Mesenchymal stem cell (in vitro differentiated cells and primary cell): ENCODE results near the gene NLGN1.

Source experiments
- DNase-seq: peaks from one replicate; pipeline ENCODE4 v3.0.0-alpha.2; 2013
- H2AFZ ChIP-seq: one replicate; pipeline ENCODE4 v1.6.1; 2013; ENCODE audit warnings: low read depth, mild to moderate bottlenecking, control low read depth, inconsistent platforms, low read length, moderate library complexity
- H2AK5ac ChIP-seq: 2 replicates; pipeline ENCODE4 v1.6.1; 2013; ENCODE audit warnings: low read length, moderate library complexity, mild to moderate bottlenecking, inconsistent platforms; ENCODE audit not compliant: severe bottlenecking
- H2BK120ac ChIP-seq: one replicate; pipeline ENCODE4 v1.6.1; 2013; ENCODE audit warnings: low read depth, mild to moderate bottlenecking, inconsistent platforms, low read length, moderate library complexity
- H2BK12ac ChIP-seq, 2 experiments: one replicate each; pipeline ENCODE4 v1.6.1; 2013; ENCODE audit warnings: inconsistent platforms in 2 of 2, low read length in 2 of 2, mild to moderate bottlenecking in 2 of 2, moderate library complexity in 2 of 2, control low read depth in 1 of 2
- H2BK15ac ChIP-seq: one replicate; pipeline ENCODE4 v1.6.1; 2013; ENCODE audit warnings: mild to moderate bottlenecking, low read depth, inconsistent platforms; ENCODE audit not compliant: poor library complexity, severe bottlenecking
- H2BK5ac ChIP-seq: 2 replicates; pipeline ENCODE4 v1.6.1; 2013; ENCODE audit warnings: low read depth, mild to moderate bottlenecking, low read length, control low read depth, inconsistent platforms; ENCODE audit not compliant: poor library complexity, severe bottlenecking
- H3K14ac ChIP-seq, 2 experiments: one replicate each; pipeline ENCODE4 v1.6.1; 2013; ENCODE audit warnings: inconsistent platforms in 2 of 2, low read length in 2 of 2, control low read depth in 1 of 2, mild to moderate bottlenecking in 1 of 2, moderate library complexity in 1 of 2
- H3K18ac ChIP-seq, 2 experiments: one replicate each; pipeline ENCODE4 v1.6.1; 2013; ENCODE audit warnings: inconsistent platforms in 2 of 2, low read length in 2 of 2, control low read depth in 1 of 2, low read depth in 1 of 2, mild to moderate bottlenecking in 1 of 2
- H3K23ac ChIP-seq, 2 experiments: one replicate each; pipeline ENCODE4 v1.6.1; 2013; ENCODE audit warnings: inconsistent platforms in 2 of 2, low read length in 2 of 2, mild to moderate bottlenecking in 2 of 2, moderate library complexity in 2 of 2, control low read depth in 1 of 2
- H3K27ac ChIP-seq: 2 replicates; pipeline ENCODE4 v1.5.1; 2013; ENCODE audit warnings: mild to moderate bottlenecking, moderate library complexity, low read length, control low read depth, inconsistent platforms; ENCODE audit not compliant: poor library complexity, severe bottlenecking
- H3K27me3 ChIP-seq, 2 experiments: 2 replicates each; pipeline versions ENCODE4 v1.6.1 to v1.7.0; 2013; ENCODE audit warnings: low read length in 2 of 2, mild to moderate bottlenecking in 2 of 2, moderate library complexity in 2 of 2, control low read depth in 1 of 2, inconsistent platforms in 1 of 2; ENCODE audit not compliant: control insufficient read depth in 1 of 2, insufficient read depth in 1 of 2
- H3K36me3 ChIP-seq, 2 experiments: 2 replicates each; pipeline versions ENCODE4 v1.6.1 to v1.7.0; 2013; ENCODE audit warnings: low read length in 2 of 2, control low read depth in 1 of 2, inconsistent platforms in 1 of 2, low read depth in 1 of 2, mild to moderate bottlenecking in 1 of 2; ENCODE audit not compliant: insufficient read depth in 2 of 2, control insufficient read depth in 1 of 2
- H3K4ac ChIP-seq, 2 experiments: one replicate each; pipeline ENCODE4 v1.6.1; 2013; ENCODE audit warnings: inconsistent platforms in 2 of 2, low read length in 2 of 2, mild to moderate bottlenecking in 2 of 2, moderate library complexity in 2 of 2, control low read depth in 1 of 2, low read depth in 1 of 2
- H3K4me1 ChIP-seq: 2 replicates; pipeline ENCODE4 v1.6.1; 2013; ENCODE audit warnings: low read depth, low read length, control low read depth; ENCODE audit not compliant: control insufficient read depth, insufficient read depth
- H3K4me2 ChIP-seq: 2 replicates; pipeline ENCODE4 v1.6.1; 2013; ENCODE audit warnings: low read length, mild to moderate bottlenecking, inconsistent platforms; ENCODE audit not compliant: poor library complexity, severe bottlenecking
- H3K4me3 ChIP-seq, 2 experiments: 2 replicates each; pipeline versions ENCODE4 v1.5.1 to v1.7.0; 2013; ENCODE audit warnings: low read length in 2 of 2, mild to moderate bottlenecking in 2 of 2, control low read depth in 1 of 2, low read depth in 1 of 2; ENCODE audit not compliant: insufficient read depth in 1 of 2
- H3K79me1 ChIP-seq: replicated peaks from 2 replicates; pipeline ENCODE4 v1.6.1; 2013; ENCODE audit warnings: mild to moderate bottlenecking, control low read depth, low read length, inconsistent platforms; ENCODE audit not compliant: poor library complexity, severe bottlenecking
- H3K9ac ChIP-seq: 2 replicates; pipeline ENCODE4 v1.7.0; 2013; ENCODE audit warnings: mild to moderate bottlenecking, low read length, moderate library complexity
- H3K9me3 ChIP-seq: 2 replicates; pipeline ENCODE4 v1.7.0; 2013; ENCODE audit warnings: mild to moderate bottlenecking, low read length; ENCODE audit not compliant: control insufficient read depth
- H4K8ac ChIP-seq: one replicate; pipeline ENCODE4 v1.6.1; 2013; ENCODE audit warnings: inconsistent platforms, mild to moderate bottlenecking, low read length, moderate library complexity
- H4K91ac ChIP-seq: one replicate; pipeline ENCODE4 v1.6.1; 2013; ENCODE audit warnings: mild to moderate bottlenecking, low read length, inconsistent platforms
- WGBS: methylation state at CpG from one replicate; pipeline ENCODE4 v1.1.7; 2013; ENCODE audit warnings: mixed read lengths; 5-methylcytosine and 5-hydroxymethylcytosine counted together

Gene NLGN1

GRCh38 chr3:173618148-173618547 is 220.6 kb downstream of the NLGN1 start:
- Histone ChIP-seq H3K9me3 (peaks cover 3% of the 10 kb centered on the region), H4K91ac (no peak overlapping the region), H3K36me3 (no peaks in the 10 kb centered on the region), H2BK15ac (no peak overlapping the region), H3K14ac (no peak overlapping the region), H2AFZ (no peak overlapping the region), H3K4ac (no peak overlapping the region), H2BK5ac (no peak overlapping the region), H2BK120ac (no peak overlapping the region), H3K79me1 (no peaks in the 10 kb centered on the region), H3K18ac (no peak overlapping the region), H2BK12ac (no peak overlapping the region), H3K4me2 (no peak overlapping the region), H4K8ac (no peak overlapping the region), H3K9ac (no peak overlapping the region), H3K4me1 (no peaks in the 10 kb centered on the region), H2AK5ac (no peak overlapping the region), H3K27me3 (no peaks in the 10 kb centered on the region), H3K4me3 (no peak overlapping the region), H3K27ac (no peak overlapping the region), H3K23ac (no peak overlapping the region)
- no peak for DNase-seq
- 97% methylated on average over 4 of the region's 4 CpGs for WGBS

DNA sequence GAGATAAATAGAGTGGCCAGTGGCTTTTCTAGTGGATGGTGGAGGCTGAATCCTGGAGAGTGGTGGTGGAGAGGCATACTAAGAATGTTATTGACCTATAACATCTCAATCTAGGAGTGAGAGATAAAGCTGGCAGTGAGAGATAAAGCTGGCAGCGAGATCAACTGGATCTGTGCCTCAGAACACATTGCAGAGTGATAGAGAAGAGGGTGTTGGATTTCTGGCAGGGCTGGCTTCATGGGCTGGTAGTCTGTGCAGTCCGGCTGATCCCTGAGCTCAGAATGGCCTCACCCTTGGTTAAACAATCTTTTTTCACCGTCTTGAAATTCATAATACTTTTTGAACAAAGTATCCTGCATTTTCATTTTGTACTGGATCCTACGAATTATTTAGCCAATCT is 221.2 kb downstream of the NLGN1 start:
- H4K91ac ChIP-seq: no peak overlapping the region
- H3K4me1 ChIP-seq: no peaks in the 10 kb centered on the region
- H3K9me3 ChIP-seq: peaks cover 3% of the 10 kb centered on the region
- no peaks in the 10 kb centered on the region for H3K79me1 ChIP-seq
- H3K27me3 ChIP-seq: no peaks in the 10 kb centered on the region
- H2AK5ac ChIP-seq: no peak overlapping the region
- H3K36me3 ChIP-seq: no peaks in the 10 kb centered on the region
- H3K9ac ChIP-seq: no peak overlapping the region
- H3K23ac ChIP-seq: peak overlapping the region in 1 of 2 experiments; percentile 78
- no peak overlapping the region for H2BK12ac ChIP-seq
- H2BK5ac ChIP-seq: no peak overlapping the region
- H3K18ac ChIP-seq: no peak overlapping the region
- H4K8ac ChIP-seq: no peak overlapping the region
- WGBS: 83% methylated on average over 3 of the region's 4 CpGs
- no peak overlapping the region for H3K14ac ChIP-seq
- H2BK120ac ChIP-seq: no peak overlapping the region
- H2AFZ ChIP-seq: no peak overlapping the region
- H3K4ac ChIP-seq: no peak overlapping the region
- no peak overlapping the region for H3K4me3 ChIP-seq
- H3K4me2 ChIP-seq: no peak overlapping the region
- H2BK15ac ChIP-seq: no peak overlapping the region
- DNase-seq: no peak
- no peak overlapping the region for H3K27ac ChIP-seq

DNA sequence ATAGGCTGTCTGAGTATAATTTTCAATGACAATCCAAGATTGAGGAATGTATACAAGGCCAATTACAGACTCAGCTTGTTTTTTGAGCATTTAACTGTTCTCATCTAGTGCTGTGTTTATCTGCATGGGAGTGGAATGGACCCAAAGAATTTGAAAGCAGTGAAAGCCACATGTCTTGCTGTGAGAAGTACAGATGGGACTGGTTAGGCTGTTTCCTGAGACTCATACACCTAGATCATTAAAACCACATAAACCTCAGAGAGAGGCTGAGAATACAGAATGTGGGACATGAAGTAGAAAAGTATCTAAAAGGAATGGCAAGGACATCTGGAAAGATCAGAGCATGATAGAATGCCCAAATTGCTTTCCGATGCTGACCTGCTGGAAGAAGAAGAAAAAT is 224.6 kb downstream of the NLGN1 start:
- H3K27ac ChIP-seq: no peak overlapping the region
- H3K9ac ChIP-seq: no peak overlapping the region
- no peak overlapping the region for H3K4ac ChIP-seq
- H2AFZ ChIP-seq: no peak overlapping the region
- H3K4me3 ChIP-seq: no peak overlapping the region
- DNase-seq: no peak
- no peak overlapping the region for H2BK12ac ChIP-seq
- no peak overlapping the region for H2BK120ac ChIP-seq
- H3K18ac ChIP-seq: no peak overlapping the region
- no peak overlapping the region for H3K4me2 ChIP-seq
- H2AK5ac ChIP-seq: no peak overlapping the region
- no peak overlapping the region for H4K8ac ChIP-seq
- H3K79me1 ChIP-seq: no peaks in the 10 kb centered on the region
- no peak overlapping the region for H4K91ac ChIP-seq
- no peaks in the 10 kb centered on the region for H3K27me3 ChIP-seq
- no peaks in the 10 kb centered on the region for H3K4me1 ChIP-seq
- peaks cover 3% of the 10 kb centered on the region for H3K9me3 ChIP-seq
- no peaks in the 10 kb centered on the region for H3K36me3 ChIP-seq
- H3K23ac ChIP-seq: no peak overlapping the region
- no peak overlapping the region for H2BK15ac ChIP-seq
- H2BK5ac ChIP-seq: no peak overlapping the region
- 85% methylated on average over 1 of the region's 1 CpG for WGBS
- H3K14ac ChIP-seq: no peak overlapping the region

DNA sequence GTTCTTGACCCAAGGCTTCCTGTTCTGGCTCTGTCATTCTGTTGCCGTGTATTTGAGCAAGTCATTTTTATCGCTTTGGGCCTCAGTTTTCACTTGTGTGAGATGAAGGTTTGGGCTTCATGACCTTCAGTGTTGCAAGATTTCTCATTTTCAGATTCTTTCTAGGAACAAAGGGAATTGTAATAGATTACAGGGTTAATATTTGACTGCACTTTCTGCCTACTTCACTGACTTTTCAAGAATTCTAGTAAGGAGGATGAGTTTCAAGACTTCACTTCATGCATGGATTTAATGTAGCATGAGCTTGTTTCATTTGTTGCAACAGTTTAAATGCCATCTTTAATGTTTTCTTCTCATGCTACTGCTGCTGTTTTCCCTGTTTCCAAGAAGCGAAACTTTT is 226.5 kb downstream of the NLGN1 start:
- Histone ChIP-seq H3K36me3 (no peaks in the 10 kb centered on the region), H3K27me3 (no peaks in the 10 kb centered on the region)

More for the DNA sequence above, 226.5 kb downstream of the NLGN1 start:
- Histone ChIP-seq H3K23ac (no peak overlapping the region), H3K4ac (no peak overlapping the region), H3K9me3 (no peaks in the 10 kb centered on the region), H3K79me1 (no peaks in the 10 kb centered on the region), H2BK5ac (no peak overlapping the region), H3K14ac (no peak overlapping the region), H2AFZ (no peak overlapping the region), H3K4me2 (no peak overlapping the region), H2BK120ac (no peak overlapping the region), H2BK12ac (no peak overlapping the region), H3K9ac (no peak overlapping the region), H3K4me3 (no peak overlapping the region), H2AK5ac (no peak overlapping the region), H3K18ac (no peak overlapping the region), H3K4me1 (no peaks in the 10 kb centered on the region), H4K8ac (no peak overlapping the region), H2BK15ac (no peak overlapping the region), H4K91ac (no peak overlapping the region), H3K27ac (no peak overlapping the region)
- no peak for DNase-seq
- WGBS: 70% methylated on average over 2 of the region's 3 CpGs
